ENCODE data around the gene NACA.

NACA gene

DNA sequence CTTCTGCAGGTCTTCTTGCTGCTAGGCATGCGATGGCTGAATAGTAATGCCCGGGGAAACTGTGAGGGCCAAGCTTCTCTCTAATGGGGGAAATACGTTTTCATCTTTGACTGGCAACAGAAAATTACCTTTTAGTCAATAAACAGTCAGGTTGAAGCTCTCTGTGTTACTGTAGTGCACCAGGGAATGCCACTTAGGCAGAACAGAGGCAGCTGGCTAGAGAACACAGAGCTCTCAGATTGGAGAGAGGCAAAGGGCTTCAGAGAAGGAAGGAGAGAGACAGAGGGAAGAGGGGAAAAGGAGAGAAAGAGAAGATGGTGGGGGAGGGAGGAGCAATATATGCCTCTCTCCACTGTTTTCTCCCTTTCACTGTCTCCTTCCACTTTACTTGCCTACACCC is 44.8 kb upstream of the NACA start:
- Histone ChIP-seq H3K4me2 (ENCODE audit: low read depth, low read length, poor library complexity, severe bottlenecking) (no peak overlapping the region), H3K27ac (ENCODE audit: low read depth, low read length) (no peak overlapping the region), H3F3A (ENCODE audit: insufficient read depth) (no peaks in the 10 kb centered on the region), H4K20me1 (ENCODE audit: low read depth, low read length) (no peaks in the 10 kb centered on the region), H3K9me3 (ENCODE audit: insufficient read depth, low read length) (no peaks in the 10 kb centered on the region), H3K27me3 (ENCODE audit: low read length) (no peaks in the 10 kb centered on the region), H3K79me2 (ENCODE audit: insufficient read depth, low read length) (no peaks in the 10 kb centered on the region), H2AFZ (ENCODE audit: low read depth, low read length, severe bottlenecking) (no peak overlapping the region), H3K9me2 (replicated peaks; ENCODE audit: insufficient read depth, low read length) (no peaks in the 10 kb centered on the region), H3K4me3 (ENCODE audit: insufficient read depth, low read length, poor library complexity, severe bottlenecking) (no peak overlapping the region), H3K36me3 (ENCODE audit: low read length) (no peaks in the 10 kb centered on the region), H3K9ac (ENCODE audit: low read length) (no peak overlapping the region)
- no peak for TF ChIP-seq EZH2phosphoT487 (conservative IDR thresholded peaks at IDR 0.05; ENCODE audit: low read length)

DNA sequence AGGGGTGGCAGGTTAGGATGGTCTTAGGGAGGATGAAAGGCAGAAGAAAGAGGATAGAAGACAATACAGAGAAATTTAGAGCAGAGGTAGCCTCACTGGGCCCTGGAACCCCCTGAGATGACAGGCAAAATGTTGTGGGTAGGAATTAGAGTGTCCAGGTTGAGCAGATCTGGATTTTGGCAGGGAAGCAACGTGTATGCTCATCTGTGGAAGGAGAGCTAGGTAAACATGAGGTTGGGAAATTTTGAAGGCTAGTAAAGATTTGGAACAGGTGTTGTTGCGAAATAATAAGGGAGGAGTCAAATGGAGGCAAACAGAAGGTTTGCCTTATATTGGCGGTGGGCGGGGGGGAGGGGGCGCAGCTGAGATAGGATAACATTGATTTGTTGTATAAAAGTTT is 43.3 kb upstream of the NACA start:
- Histone ChIP-seq H3K4me2 (ENCODE audit: low read depth, low read length, poor library complexity, severe bottlenecking) (no peak overlapping the region), H3K79me2 (ENCODE audit: insufficient read depth, low read length) (no peaks in the 10 kb centered on the region), H3K4me3 (ENCODE audit: insufficient read depth, low read length, poor library complexity, severe bottlenecking) (no peak overlapping the region), H3K9me3 (ENCODE audit: insufficient read depth, low read length) (no peaks in the 10 kb centered on the region), H4K20me1 (ENCODE audit: low read depth, low read length) (no peaks in the 10 kb centered on the region), H3K27ac (ENCODE audit: low read depth, low read length) (no peak overlapping the region), H3K9me2 (replicated peaks; ENCODE audit: insufficient read depth, low read length) (no peaks in the 10 kb centered on the region), H3K36me3 (ENCODE audit: low read length) (no peaks in the 10 kb centered on the region), H3K9ac (ENCODE audit: low read length) (no peak overlapping the region), H3K27me3 (ENCODE audit: low read length) (no peaks in the 10 kb centered on the region), H2AFZ (ENCODE audit: low read depth, low read length, severe bottlenecking) (no peak overlapping the region), H3F3A (ENCODE audit: insufficient read depth) (no peaks in the 10 kb centered on the region)
- TF ChIP-seq, protein P1, sequence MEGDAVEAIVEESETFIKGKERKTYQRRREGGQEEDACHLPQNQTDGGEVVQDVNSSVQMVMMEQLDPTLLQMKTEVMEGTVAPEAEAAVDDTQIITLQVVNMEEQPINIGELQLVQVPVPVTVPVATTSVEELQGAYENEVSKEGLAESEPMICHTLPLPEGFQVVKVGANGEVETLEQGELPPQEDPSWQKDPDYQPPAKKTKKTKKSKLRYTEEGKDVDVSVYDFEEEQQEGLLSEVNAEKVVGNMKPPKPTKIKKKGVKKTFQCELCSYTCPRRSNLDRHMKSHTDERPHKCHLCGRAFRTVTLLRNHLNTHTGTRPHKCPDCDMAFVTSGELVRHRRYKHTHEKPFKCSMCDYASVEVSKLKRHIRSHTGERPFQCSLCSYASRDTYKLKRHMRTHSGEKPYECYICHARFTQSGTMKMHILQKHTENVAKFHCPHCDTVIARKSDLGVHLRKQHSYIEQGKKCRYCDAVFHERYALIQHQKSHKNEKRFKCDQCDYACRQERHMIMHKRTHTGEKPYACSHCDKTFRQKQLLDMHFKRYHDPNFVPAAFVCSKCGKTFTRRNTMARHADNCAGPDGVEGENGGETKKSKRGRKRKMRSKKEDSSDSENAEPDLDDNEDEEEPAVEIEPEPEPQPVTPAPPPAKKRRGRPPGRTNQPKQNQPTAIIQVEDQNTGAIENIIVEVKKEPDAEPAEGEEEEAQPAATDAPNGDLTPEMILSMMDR (IDR thresholded peaks at IDR 0.05; ENCODE audit: insufficient read depth, low read length, poor library complexity, severe bottlenecking), result no peak
- no peak for TF ChIP-seq EZH2phosphoT487 (conservative IDR thresholded peaks at IDR 0.05; ENCODE audit: low read length)

DNA sequence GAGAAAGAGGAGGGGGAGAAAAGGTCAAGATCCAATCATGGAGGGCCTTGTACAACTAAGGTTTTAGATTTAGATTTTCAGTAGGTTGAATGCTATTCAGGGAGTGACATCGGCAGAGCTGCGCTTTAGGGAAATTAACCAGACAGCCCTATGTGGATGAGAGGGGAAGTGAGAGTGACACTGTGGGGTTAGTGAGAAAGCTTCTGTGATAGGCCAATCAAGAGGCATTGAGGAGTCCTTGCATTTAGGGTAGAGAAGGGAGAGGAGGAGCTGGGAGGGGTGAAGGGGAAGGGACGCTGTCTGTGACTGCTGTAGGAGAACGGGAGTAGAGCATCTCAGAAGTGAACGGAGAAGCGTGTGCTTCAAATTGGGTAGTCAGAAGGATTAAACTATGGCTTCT is 41.4 kb upstream of the NACA start:
- no peak overlapping the region for H3K4me2 ChIP-seq (ENCODE audit: low read depth, low read length, poor library complexity, severe bottlenecking)
- no peak overlapping the region for H3K27ac ChIP-seq (ENCODE audit: low read depth, low read length)
- H3K27me3 ChIP-seq (ENCODE audit: low read length), result no peaks in the 10 kb centered on the region
- no peaks in the 10 kb centered on the region for H3K79me2 ChIP-seq (ENCODE audit: insufficient read depth, low read length)
- H3K4me3 ChIP-seq (ENCODE audit: insufficient read depth, low read length, poor library complexity, severe bottlenecking), result no peak overlapping the region
- TF ChIP-seq, protein P1 (IDR thresholded peaks at IDR 0.05; ENCODE audit: insufficient read depth, low read length, poor library complexity, severe bottlenecking), result no peak
- TF ChIP-seq EZH2phosphoT487 (conservative IDR thresholded peaks at IDR 0.05; ENCODE audit: low read length), result no peak
- no peaks in the 10 kb centered on the region for H4K20me1 ChIP-seq (ENCODE audit: low read depth, low read length)
- no peak overlapping the region for H2AFZ ChIP-seq (ENCODE audit: low read depth, low read length, severe bottlenecking)
- no peaks in the 10 kb centered on the region for H3K36me3 ChIP-seq (ENCODE audit: low read length)
- H3F3A ChIP-seq (ENCODE audit: insufficient read depth), result no peaks in the 10 kb centered on the region
- H3K9ac ChIP-seq (ENCODE audit: low read length), result no peak overlapping the region
- no peaks in the 10 kb centered on the region for H3K9me2 ChIP-seq (replicated peaks; ENCODE audit: insufficient read depth, low read length)
- no peaks in the 10 kb centered on the region for H3K9me3 ChIP-seq (ENCODE audit: insufficient read depth, low read length)

DNA sequence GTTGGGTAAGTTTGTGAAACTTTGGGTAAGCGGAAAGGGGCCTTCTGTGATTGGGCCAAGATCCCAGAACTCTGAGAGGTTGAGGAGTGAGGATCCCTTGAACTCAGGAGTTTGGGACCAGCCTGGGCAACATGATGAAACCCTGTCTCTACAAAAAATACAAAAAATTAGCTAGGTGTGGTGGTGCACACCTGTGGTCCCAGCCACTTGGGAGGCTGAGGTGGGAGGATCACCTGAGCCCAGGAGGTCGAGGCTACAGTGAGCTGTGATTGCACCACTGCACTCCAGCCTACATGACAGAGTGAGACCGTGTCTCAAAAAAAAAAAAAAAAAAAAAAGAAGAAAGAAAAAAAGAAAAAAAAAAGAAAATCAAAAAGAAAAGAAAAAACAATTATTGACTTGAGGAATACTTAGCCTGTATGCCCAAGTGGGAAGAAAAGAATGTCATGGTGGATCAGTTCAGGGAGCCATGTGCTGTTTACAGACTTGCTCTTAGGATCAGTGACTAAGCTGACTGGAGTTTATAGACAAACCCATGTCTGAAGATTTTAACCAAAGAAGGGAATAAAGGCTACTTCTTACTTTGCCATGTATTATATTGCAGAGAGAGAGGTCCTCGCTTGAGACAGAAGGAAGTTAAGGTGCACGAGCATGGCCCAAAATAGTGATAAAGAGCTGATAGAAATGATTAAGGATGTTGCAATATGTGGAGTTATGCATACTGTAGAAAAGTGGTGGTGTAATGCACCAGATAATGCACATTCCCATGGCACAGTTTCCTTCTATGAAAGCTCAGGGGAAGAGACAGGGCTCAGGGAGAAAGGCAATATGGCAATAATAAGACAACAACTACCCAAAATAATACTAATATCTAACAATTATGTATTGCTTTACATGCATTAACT is 38.9 kb upstream of the NACA start:
- Histone ChIP-seq H3K4me3 (ENCODE audit: insufficient read depth, low read length, poor library complexity, severe bottlenecking) (no peak overlapping the region), H3F3A (ENCODE audit: insufficient read depth) (no peaks in the 10 kb centered on the region), H3K4me2 (ENCODE audit: low read depth, low read length, poor library complexity, severe bottlenecking) (no peak overlapping the region), H3K79me2 (ENCODE audit: insufficient read depth, low read length) (no peaks in the 10 kb centered on the region), H3K27ac (ENCODE audit: low read depth, low read length) (no peak overlapping the region), H2AFZ (ENCODE audit: low read depth, low read length, severe bottlenecking) (no peak overlapping the region), H3K9me3 (ENCODE audit: insufficient read depth, low read length) (no peaks in the 10 kb centered on the region), H4K20me1 (ENCODE audit: low read depth, low read length) (no peaks in the 10 kb centered on the region), H3K27me3 (ENCODE audit: low read length) (no peaks in the 10 kb centered on the region), H3K9me2 (replicated peaks; ENCODE audit: insufficient read depth, low read length) (no peaks in the 10 kb centered on the region), H3K9ac (ENCODE audit: low read length) (no peak overlapping the region), H3K36me3 (ENCODE audit: low read length) (no peaks in the 10 kb centered on the region)
- TF ChIP-seq EZH2phosphoT487 (conservative IDR thresholded peaks at IDR 0.05; ENCODE audit: low read length), result no peak
- TF ChIP-seq, protein P1 (IDR thresholded peaks at IDR 0.05; ENCODE audit: insufficient read depth, low read length, poor library complexity, severe bottlenecking), result no peak

Data from SU-DHL-6 (cell line).